Measurements from ENCODE around the gene SPSB4. TPM values are rescaled to one million over a fixed set of nuclear protein-coding genes. Genes with fewer than 3 reads are reported as not detected.

Gene SPSB4
- total and polyA plus RNA-seq, 2 of the 8 experiments (the other 6 are each of a cell fraction or from before 2014, with no cell fraction given) = 15.1 to 17.2 TPM

- POLR2A ChIA-PET (ENCODE audit: partially characterized antibody) = interaction anchor here (0.7 kb wide), 1 partner anchor 144 kb away, joined by 3 read pairs; no protein-coding TSS in a partner anchor
- Histone ChIP-seq H3K14ac (ENCODE audit: insufficient read length) (no peak overlapping the region), H2BK5ac (ENCODE audit: low read depth, low read length) (no peak overlapping the region), H2AFZ (ENCODE audit: low read length) (no peak overlapping the region), H2BK15ac (ENCODE audit: low read length) (no peak overlapping the region), H3K36me3 (ENCODE audit: control insufficient read depth in 2 of 4, insufficient read depth in 4 of 4, low read length in 3 of 4) (no peaks in the 10 kb centered on the region), H3K9me3 (ENCODE audit: insufficient read depth in 2 of 2, low read depth in 1 of 2, low read length in 1 of 2) (no peaks in the 10 kb centered on the region), H3K27ac (ENCODE audit: low read depth, low read length) (no peak overlapping the region), H3K4me3 (ENCODE audit: extremely low read depth in 1 of 4, insufficient read depth in 2 of 4, low read depth in 3 of 4, low read length in 4 of 4) (no peak overlapping the region), H3K23me2 (ENCODE audit: low read depth, low read length) (no peaks in the 10 kb centered on the region), H3K23ac (ENCODE audit: insufficient read length) (no peak overlapping the region), H3K4me1 (replicated peaks in 1 of 4; ENCODE audit: control insufficient read depth in 3 of 4, insufficient read depth in 4 of 4, low read length in 3 of 4) (peaks cover 0 to 5% (median 4%) of the 10 kb centered on the region in 4 experiments; a peak in 5 of 7 replicates), H4K91ac (replicated peaks; ENCODE audit: insufficient read length, low read length) (no peak overlapping the region), H4K8ac (ENCODE audit: extremely low read depth, insufficient read depth, low read length) (no peak overlapping the region), H2AK5ac (ENCODE audit: low read depth, low read length) (no peak overlapping the region), H4K5ac (ENCODE audit: insufficient read length, low read depth, low read length) (no peak overlapping the region), H3K9ac (replicated peaks in 1 of 4; ENCODE audit: extremely low read depth in 1 of 4, low read depth in 3 of 4, low read length in 3 of 4) (no peak overlapping the region), H3K79me2 (ENCODE audit: control insufficient read depth in 1 of 2, insufficient read depth in 2 of 2, low read length in 2 of 2) (no peaks in the 10 kb centered on the region), H3K4me2 (ENCODE audit: insufficient read depth in 1 of 2, low read depth in 2 of 2, low read length in 2 of 2) (no peak overlapping the region), H3K4ac (replicated peaks; ENCODE audit: insufficient read length, low read depth, low read length) (no peak overlapping the region), H3K27me3 (replicated peaks in 1 of 4; ENCODE audit: control insufficient read depth in 3 of 4, extremely low read depth in 1 of 4, insufficient read depth in 3 of 4, low read length in 3 of 4) (no peaks in the 10 kb centered on the region), H3K18ac (ENCODE audit: extremely low read depth, low read length) (no peak overlapping the region), H3K56ac (replicated peaks; ENCODE audit: insufficient read length, low read depth, low read length) (no peak overlapping the region), H2BK12ac (ENCODE audit: low read depth, low read length) (no peak overlapping the region), H4K20me1 (replicated peaks in 1 of 2; ENCODE audit: control insufficient read depth in 1 of 2, insufficient read depth in 2 of 2, low read length in 2 of 2) (no peaks in the 10 kb centered on the region), H2BK120ac (replicated peaks; ENCODE audit: low read depth, low read length) (no peak overlapping the region), H2BK20ac (ENCODE audit: low read length) (no peak overlapping the region), H3K79me1 (ENCODE audit: low read depth, low read length) (no peaks in the 10 kb centered on the region)
- WGBS, 2 experiments (ENCODE audit: extremely low coverage in 1 of 2, insufficient coverage in 1 of 2, insufficient read length in 1 of 2, insufficient replicate concordance in 2 of 2, low coverage in 1 of 2, low lambda C conversion rate in 2 of 2, missing lambda C conversion rate in 1 of 2) = 88% methylated on average over 6 of the region's 6 CpGs; no CpG with 5 or more reads in 1 of the 2 experiments
- CTCF ChIA-PET (ENCODE audit: partially characterized antibody) = interaction anchor here (0.6 to 1.4 kb wide), 4 partner anchors 58 to 84 kb away, joined by 3 to 5 read pairs (median 3); no protein-coding TSS in a partner anchor
- FAIRE-seq (no peak), DNase-seq (ENCODE audit: low read depth in 1 of 2, low spot score in 2 of 2) (no peak)
- no peak for TF ChIP-seq TAF7 (optimal IDR thresholded peaks at IDR 0.05; ENCODE audit: borderline replicate concordance, low read depth, low read length)
- TF ChIP-seq YY1 (IDR thresholded peaks at IDR 0.05; ENCODE audit: low read depth, low read length) = no peak
- no peak for TF ChIP-seq HDAC6 (IDR thresholded peaks at IDR 0.05; ENCODE audit: low read depth, low read length)
- TF ChIP-seq USF2 (IDR thresholded peaks at IDR 0.05; ENCODE audit: low read length) = no peak
These were observed 56.9 kb downstream of the SPSB4 start for GRCh38 chr3:141108039-141108438.

All from H1 (cell line).